Neural cell (in vitro differentiated cells): ENCODE data around the gene HPS5. TPM values are rescaled to one million over a fixed set of nuclear protein-coding genes. Genes with fewer than 3 reads are reported as not detected.

Experiments used
- H2AFZ ChIP-seq: fragments of 200-600, 300-800 bp; sonication (generic), shearing (Covaris generic); 2 replicates; pipeline ENCODE4 v1.6.0; 2014; ENCODE audit warnings: low read depth, mild to moderate bottlenecking, antibody characterized with exemption, low read length, moderate library complexity
- H3F3A ChIP-seq: fragments of 200-600 bp; shearing (Covaris generic); 2 replicates; pipeline ENCODE4 v1.6.1; 2016; ENCODE audit warnings: mild to moderate bottlenecking, moderate library complexity, mixed read lengths, antibody characterized with exemption, low read length; ENCODE audit not compliant: insufficient read depth, poor library complexity, severe bottlenecking
- H3K27ac ChIP-seq: fragments of 200-600, 300-800 bp; sonication (generic), shearing (Covaris generic); 2 replicates; pipeline ENCODE4 v1.5.1; 2014; ENCODE audit warnings: mild to moderate bottlenecking, low read length, moderate library complexity
- H3K27me3 ChIP-seq: fragments of 300-800, 200-600 bp; sonication (generic), shearing (Covaris generic); 2 replicates; pipeline ENCODE4 v1.6.0; 2014; ENCODE audit warnings: mild to moderate bottlenecking, low read depth, low read length, moderate library complexity; ENCODE audit not compliant: insufficient read depth
- H3K36me3 ChIP-seq: fragments of 300-800, 200-600 bp; sonication (generic), shearing (Covaris generic); 2 replicates; pipeline ENCODE4 v1.5.1; 2014; ENCODE audit warnings: mild to moderate bottlenecking, antibody characterized with exemption, low read length, moderate library complexity; ENCODE audit not compliant: insufficient read depth
- H3K4me2 ChIP-seq: fragments of 300-800, 200-600 bp; sonication (generic), shearing (Covaris generic); 2 replicates; pipeline ENCODE4 v1.6.0; 2014; ENCODE audit warnings: mild to moderate bottlenecking, low read length
- H3K4me3 ChIP-seq: fragments of 300-800, 200-600 bp; sonication (generic), shearing (Covaris generic); 2 replicates; pipeline ENCODE4 v1.5.1; 2014; ENCODE audit warnings: mild to moderate bottlenecking, low read length, moderate library complexity
- H3K79me2 ChIP-seq: fragments of 200-600 bp; shearing (Covaris generic); replicated peaks from 2 replicates; pipeline ENCODE4 v1.6.0; 2014; ENCODE audit warnings: mild to moderate bottlenecking, low read length, moderate library complexity; ENCODE audit not compliant: insufficient read depth
- H3K9ac ChIP-seq: fragments of 300-800, 200-600 bp; sonication (generic), shearing (Covaris generic); 2 replicates; pipeline ENCODE4 v1.6.1; 2016; ENCODE audit warnings: mild to moderate bottlenecking, low read length, mixed read lengths
- H3K9me2 ChIP-seq: fragments of 200-600 bp; shearing (Covaris generic); 2 replicates; pipeline ENCODE4 v1.6.1; 2016; ENCODE audit warnings: mild to moderate bottlenecking, low read length, mixed read lengths; ENCODE audit not compliant: insufficient read depth
- H3K9me3 ChIP-seq: fragments of 200-600, 300-800 bp; sonication (generic), shearing (Covaris generic); 2 replicates; pipeline ENCODE4 v1.6.1; 2016; ENCODE audit warnings: mild to moderate bottlenecking, mixed run types, low read length, moderate library complexity, mixed read lengths
- H4K20me1 ChIP-seq: fragments of 200-600 bp; shearing (Covaris generic); 2 replicates; pipeline ENCODE4 v1.6.1; 2016; ENCODE audit warnings: mild to moderate bottlenecking, mixed run types; ENCODE audit not compliant: insufficient read depth
- EP300 ChIP-seq: fragments of 450-650 bp; conservative IDR thresholded peaks from 2 replicates; pipeline ENCODE4 v1.6.1; 2014; ENCODE audit warnings: antibody characterized with exemption, mild to moderate bottlenecking, moderate library complexity; ENCODE audit not compliant: poor library complexity, severe bottlenecking
- EZH2 ChIP-seq: fragments of 200-600, 300-800 bp; shearing (Covaris generic), sonication (generic); IDR thresholded peaks from 2 replicates; pipeline ENCODE4 v1.6.1; 2014; ENCODE audit warnings: antibody characterized with exemption, low read length, borderline replicate concordance, mild to moderate bottlenecking; ENCODE audit not compliant: insufficient read depth, poor library complexity, severe bottlenecking
- MXI1 ChIP-seq: fragments of 450-650 bp; conservative IDR thresholded peaks from 2 replicates; pipeline ENCODE4 v1.6.1; 2014; ENCODE audit warnings: antibody characterized with exemption, mild to moderate bottlenecking; ENCODE audit not compliant: poor library complexity, severe bottlenecking
- POLR2AphosphoS5 ChIP-seq: IDR thresholded peaks from 2 replicates; pipeline ENCODE4 v1.6.1; 2012
- RAD21 ChIP-seq: fragments of 450-650 bp; conservative IDR thresholded peaks from 2 replicates; pipeline ENCODE4 v1.6.1; 2014; ENCODE audit warnings: antibody characterized with exemption, mild to moderate bottlenecking, moderate library complexity
- SMC3 ChIP-seq: fragments of 450-650 bp; conservative IDR thresholded peaks from 2 replicates; pipeline ENCODE4 v1.6.1; 2014; ENCODE audit warnings: antibody characterized with exemption, mild to moderate bottlenecking, moderate library complexity; ENCODE audit not compliant: poor library complexity
- TAF1 ChIP-seq: IDR thresholded peaks from 2 replicates; pipeline ENCODE4 v1.6.1; 2012; ENCODE audit warnings: low read depth
- polyA plus RNA-seq: library from polyadenylated mRNA; depleted of rRNA; stranded (reverse); fragments of >200 nt; gene quantifications from 2 replicates; pipeline ENCODE4 v1.2.3, GENCODE V29; 2014
- TF ChIP-seq, protein P1 (sequence below): IDR thresholded peaks from 2 replicates; pipeline ENCODE4 v1.6.1; 2012; ENCODE audit warnings: borderline replicate concordance
- TF ChIP-seq, protein P2 (sequence below): fragments of 450-650 bp; IDR thresholded peaks from 2 replicates; pipeline ENCODE4 v1.5.1; 2014; ENCODE audit warnings: antibody characterized with exemption, mild to moderate bottlenecking, moderate library complexity; ENCODE audit not compliant: poor library complexity, severe bottlenecking

The HPS5 gene
- polyA plus RNA-seq, 1 donor from 2014 or later = 28.5 TPM

DNA sequence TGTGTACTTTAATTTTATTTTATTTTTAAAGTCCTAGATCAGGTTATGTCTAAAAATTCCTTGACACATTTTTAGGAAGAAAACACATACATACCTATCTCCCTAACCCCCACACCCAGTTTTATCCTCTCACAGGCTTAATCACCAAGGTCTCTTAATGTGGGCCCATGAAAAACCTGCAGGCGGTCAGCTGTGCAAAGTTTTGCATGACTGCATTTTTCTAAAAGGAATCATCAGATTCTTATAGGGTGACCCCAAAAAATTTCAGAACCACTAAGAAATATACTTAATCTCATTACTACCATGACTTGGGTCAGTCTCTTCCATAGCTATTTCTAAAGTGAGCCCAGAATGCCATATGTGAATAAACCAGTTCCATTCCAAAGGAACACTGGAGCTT is 36.1 kb downstream of the HPS5 start:
- Histone ChIP-seq H3F3A (no peaks in the 10 kb centered on the region), H3K4me3 (no peak overlapping the region), H3K9me2 (no peaks in the 10 kb centered on the region), H3K27ac (no peak overlapping the region), H3K79me2 (no peaks in the 10 kb centered on the region), H3K9me3 (no peaks in the 10 kb centered on the region), H3K9ac (no peak overlapping the region), H3K27me3 (no peaks in the 10 kb centered on the region), H2AFZ (no peak overlapping the region), H4K20me1 (no peaks in the 10 kb centered on the region), H3K36me3 (peaks cover 4% of the 10 kb centered on the region), H3K4me2 (no peak overlapping the region)
- TF ChIP-seq POLR2AphosphoS5 (no peak), TAF1 (no peak), SMC3 (no peak), MXI1 (no peak), EP300 (no peak)
- TF ChIP-seq, protein P1, sequence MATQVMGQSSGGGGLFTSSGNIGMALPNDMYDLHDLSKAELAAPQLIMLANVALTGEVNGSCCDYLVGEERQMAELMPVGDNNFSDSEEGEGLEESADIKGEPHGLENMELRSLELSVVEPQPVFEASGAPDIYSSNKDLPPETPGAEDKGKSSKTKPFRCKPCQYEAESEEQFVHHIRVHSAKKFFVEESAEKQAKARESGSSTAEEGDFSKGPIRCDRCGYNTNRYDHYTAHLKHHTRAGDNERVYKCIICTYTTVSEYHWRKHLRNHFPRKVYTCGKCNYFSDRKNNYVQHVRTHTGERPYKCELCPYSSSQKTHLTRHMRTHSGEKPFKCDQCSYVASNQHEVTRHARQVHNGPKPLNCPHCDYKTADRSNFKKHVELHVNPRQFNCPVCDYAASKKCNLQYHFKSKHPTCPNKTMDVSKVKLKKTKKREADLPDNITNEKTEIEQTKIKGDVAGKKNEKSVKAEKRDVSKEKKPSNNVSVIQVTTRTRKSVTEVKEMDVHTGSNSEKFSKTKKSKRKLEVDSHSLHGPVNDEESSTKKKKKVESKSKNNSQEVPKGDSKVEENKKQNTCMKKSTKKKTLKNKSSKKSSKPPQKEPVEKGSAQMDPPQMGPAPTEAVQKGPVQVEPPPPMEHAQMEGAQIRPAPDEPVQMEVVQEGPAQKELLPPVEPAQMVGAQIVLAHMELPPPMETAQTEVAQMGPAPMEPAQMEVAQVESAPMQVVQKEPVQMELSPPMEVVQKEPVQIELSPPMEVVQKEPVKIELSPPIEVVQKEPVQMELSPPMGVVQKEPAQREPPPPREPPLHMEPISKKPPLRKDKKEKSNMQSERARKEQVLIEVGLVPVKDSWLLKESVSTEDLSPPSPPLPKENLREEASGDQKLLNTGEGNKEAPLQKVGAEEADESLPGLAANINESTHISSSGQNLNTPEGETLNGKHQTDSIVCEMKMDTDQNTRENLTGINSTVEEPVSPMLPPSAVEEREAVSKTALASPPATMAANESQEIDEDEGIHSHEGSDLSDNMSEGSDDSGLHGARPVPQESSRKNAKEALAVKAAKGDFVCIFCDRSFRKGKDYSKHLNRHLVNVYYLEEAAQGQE = no peak
- TF ChIP-seq, protein P2, sequence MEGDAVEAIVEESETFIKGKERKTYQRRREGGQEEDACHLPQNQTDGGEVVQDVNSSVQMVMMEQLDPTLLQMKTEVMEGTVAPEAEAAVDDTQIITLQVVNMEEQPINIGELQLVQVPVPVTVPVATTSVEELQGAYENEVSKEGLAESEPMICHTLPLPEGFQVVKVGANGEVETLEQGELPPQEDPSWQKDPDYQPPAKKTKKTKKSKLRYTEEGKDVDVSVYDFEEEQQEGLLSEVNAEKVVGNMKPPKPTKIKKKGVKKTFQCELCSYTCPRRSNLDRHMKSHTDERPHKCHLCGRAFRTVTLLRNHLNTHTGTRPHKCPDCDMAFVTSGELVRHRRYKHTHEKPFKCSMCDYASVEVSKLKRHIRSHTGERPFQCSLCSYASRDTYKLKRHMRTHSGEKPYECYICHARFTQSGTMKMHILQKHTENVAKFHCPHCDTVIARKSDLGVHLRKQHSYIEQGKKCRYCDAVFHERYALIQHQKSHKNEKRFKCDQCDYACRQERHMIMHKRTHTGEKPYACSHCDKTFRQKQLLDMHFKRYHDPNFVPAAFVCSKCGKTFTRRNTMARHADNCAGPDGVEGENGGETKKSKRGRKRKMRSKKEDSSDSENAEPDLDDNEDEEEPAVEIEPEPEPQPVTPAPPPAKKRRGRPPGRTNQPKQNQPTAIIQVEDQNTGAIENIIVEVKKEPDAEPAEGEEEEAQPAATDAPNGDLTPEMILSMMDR = no peak

DNA sequence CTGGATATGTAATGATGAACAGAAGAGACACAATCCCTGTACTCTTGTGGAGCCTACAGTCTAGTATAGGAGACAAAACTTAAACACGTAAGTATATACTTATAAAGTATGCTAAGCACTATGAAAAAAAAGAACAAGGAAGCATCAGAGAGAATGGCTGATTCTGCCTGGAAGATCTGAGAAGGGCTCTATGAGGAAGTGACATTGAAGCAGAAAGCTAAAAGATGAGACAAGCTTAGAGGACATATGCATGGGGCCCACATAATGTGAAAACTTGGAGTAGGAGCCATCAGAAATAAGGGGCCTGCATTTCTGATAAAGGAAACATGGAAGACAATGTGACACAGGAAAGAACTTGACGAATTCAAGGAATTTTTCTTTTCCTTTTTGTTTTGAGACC is 39.3 kb downstream of the HPS5 start:
- H3F3A ChIP-seq = no peaks in the 10 kb centered on the region
- no peak overlapping the region for H3K9ac ChIP-seq
- H3K4me3 ChIP-seq = no peak overlapping the region
- H3K36me3 ChIP-seq = peaks cover 4% of the 10 kb centered on the region
- no peak overlapping the region for H3K4me2 ChIP-seq
- no peaks in the 10 kb centered on the region for H3K27me3 ChIP-seq
- TF ChIP-seq EZH2 (no peak), POLR2AphosphoS5 (no peak), SMC3 (no peak), TAF1 (no peak), MXI1 (no peak)
- H3K27ac ChIP-seq = no peak overlapping the region
- H3K9me2 ChIP-seq = no peaks in the 10 kb centered on the region
- no peaks in the 10 kb centered on the region for H3K9me3 ChIP-seq
- H2AFZ ChIP-seq = no peak overlapping the region
- H4K20me1 ChIP-seq = no peaks in the 10 kb centered on the region
- H3K79me2 ChIP-seq = no peaks in the 10 kb centered on the region

DNA sequence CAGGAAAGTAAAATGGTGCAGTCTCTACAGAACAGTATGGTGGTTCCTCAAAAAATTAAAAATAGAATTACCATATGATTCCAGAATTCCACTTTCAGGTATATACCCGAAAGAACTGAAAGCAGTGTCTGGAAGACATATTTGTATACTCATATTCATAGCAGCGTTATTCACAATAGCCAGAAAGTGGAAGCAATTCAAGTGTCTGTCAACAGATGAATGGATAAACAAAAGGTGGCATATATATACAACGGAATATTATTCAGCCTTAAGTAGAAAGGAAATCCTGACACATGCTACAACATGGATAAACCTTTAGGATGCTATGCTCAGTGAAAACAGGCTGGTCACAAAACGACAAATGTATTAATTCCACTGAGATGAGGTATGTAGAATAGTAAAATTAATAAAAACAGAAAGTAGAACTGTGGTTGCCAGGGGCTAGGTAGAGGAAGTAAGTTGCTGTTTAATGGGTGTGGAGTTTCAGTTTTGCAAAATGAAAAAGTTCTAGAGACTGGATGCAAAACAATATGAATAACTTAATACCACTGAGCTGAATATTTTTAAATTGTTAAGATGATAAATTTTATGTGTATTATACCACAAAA is 41.4 kb downstream of the HPS5 start:
- TF ChIP-seq MXI1 = no peak
- TF ChIP-seq, protein P1 = no peak
- TF ChIP-seq POLR2AphosphoS5 = no peak
- TF ChIP-seq EP300 = no peak
- TF ChIP-seq EZH2 = no peak
- no peak for TF ChIP-seq RAD21
- TF ChIP-seq SMC3 = no peak
- TF ChIP-seq TAF1 = no peak
- TF ChIP-seq, protein P2 = no peak
- Histone ChIP-seq H3F3A (no peaks in the 10 kb centered on the region), H3K27me3 (no peaks in the 10 kb centered on the region), H3K27ac (no peak overlapping the region), H3K36me3 (peaks cover 4% of the 10 kb centered on the region), H3K79me2 (no peaks in the 10 kb centered on the region), H3K9me2 (no peaks in the 10 kb centered on the region), H3K9me3 (no peaks in the 10 kb centered on the region), H2AFZ (no peak overlapping the region), H3K4me3 (no peak overlapping the region), H3K4me2 (no peak overlapping the region), H3K9ac (no peak overlapping the region), H4K20me1 (no peaks in the 10 kb centered on the region)
